Gastroesophageal sphincter (tissue), 4 donors: ENCODE results near the gene PREPL. TPM values are rescaled to one million over a fixed set of nuclear protein-coding genes. Genes with fewer than 3 reads are reported as not detected.
A peak's percentile ranks its signal among the peaks of the same experiment; 100 is the strongest.

ENCODE experiments used
- ATAC-seq: fragments of 150-250 bp; one replicate; pipeline ENCODE4 v1.9.1; 2016; ENCODE audit warnings: mild to moderate bottlenecking, moderate library complexity
- H3K27ac ChIP-seq, 4 donors: fragments of 200-600 bp; sonication (generic) in 3 of 4; 1 replicate in 3 of 4; 2 replicates in 1 of 4; pipeline ENCODE4 v1.5.1; 2016 to 2019
- H3K27me3 ChIP-seq: fragments of 200-600 bp; sonication (generic); one replicate; pipeline ENCODE4 v1.5.1; 2019
- H3K36me3 ChIP-seq, 2 donors: fragments of 200-600 bp; sonication (generic); one replicate each; pipeline ENCODE4 v1.5.1; 2019; ENCODE audit warnings: control low read depth in 1 of 2
- H3K4me1 ChIP-seq, 3 donors: fragments of 200-600 bp; sonication (generic); 1 replicate in 2 of 3; 2 replicates in 1 of 3; pipeline ENCODE4 v1.5.1; 2016 to 2019; ENCODE audit warnings: control low read depth in 2 of 3
- H3K4me3 ChIP-seq, 2 donors: fragments of 200-600 bp; sonication (generic); one replicate each; pipeline ENCODE4 v1.5.1; 2019; ENCODE audit warnings: mild to moderate bottlenecking in 1 of 2, moderate library complexity in 1 of 2
- H3K9me3 ChIP-seq, 3 donors: fragments of 200-600 bp; sonication (generic); one replicate each; pipeline ENCODE4 v1.5.1; 2017 to 2019; ENCODE audit warnings: control low read depth in 2 of 3
- CTCF ChIP-seq, 4 experiments: fragments of 200-600 bp in 2 of 4; fragments of 450-650 bp in 2 of 4; sonication (generic) in 1 of 4; IDR thresholded peaks; one replicate each; pipeline ENCODE4 v1.5.1; 2017 to 2019; ENCODE audit warnings: antibody characterized with exemption in 4 of 4, mild to moderate bottlenecking in 2 of 4, moderate library complexity in 2 of 4
- EP300 ChIP-seq: sonication (generic); formaldehyde crosslinking; IDR thresholded peaks from one replicate; pipeline ENCODE4 v1.6.1; 2017; ENCODE audit warnings: antibody characterized with exemption, mild to moderate bottlenecking
- POLR2A ChIP-seq, 2 donors: fragments of 450-650 bp; IDR thresholded peaks; one replicate each; pipeline ENCODE4 v1.6.1; 2017; ENCODE audit warnings: antibody characterized with exemption in 2 of 2, mild to moderate bottlenecking in 2 of 2, moderate library complexity in 1 of 2
- POLR2AphosphoS5 ChIP-seq: sonication (generic); formaldehyde crosslinking; IDR thresholded peaks from one replicate; pipeline ENCODE4 v1.6.1; 2017; ENCODE audit warnings: antibody characterized with exemption
- WGBS, 2 donors: methylation state at CpG; one replicate each; pipeline ENCODE4 v1.1.5; 2018; ENCODE audit warnings: low coverage in 1 of 2; 5-methylcytosine and 5-hydroxymethylcytosine counted together
- total RNA-seq, 4 donors: library from RNA; depleted of rRNA; stranded (reverse); fragments of >200 nt; gene quantifications; one replicate each; pipeline ENCODE4 v1.1.0, GENCODE V29; 2016

Gene PREPL
- total RNA-seq, 4 donors from 2014 or later = 38.4 to 63.7 (median 44.3) TPM

DNA sequence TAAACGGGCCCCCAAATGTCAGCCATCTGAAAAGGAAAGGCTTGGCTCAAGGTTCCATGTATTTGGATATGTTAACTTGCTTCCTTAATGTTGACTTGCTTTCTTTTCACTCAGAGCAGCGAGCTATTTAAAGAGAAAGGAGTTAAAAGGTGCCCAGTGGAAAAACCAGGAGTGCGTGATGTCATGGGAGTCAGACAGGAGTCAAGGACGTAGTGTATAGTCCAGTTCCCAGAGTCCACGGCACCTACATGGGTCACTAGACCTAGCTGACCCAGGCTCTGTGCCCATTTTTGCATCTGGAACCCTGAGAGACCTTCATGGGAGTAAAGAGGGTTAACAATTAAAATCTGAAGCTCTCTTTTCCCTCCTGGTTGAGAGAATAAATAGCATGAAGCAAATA lies 66.2 kb downstream of the PREPL start:
- H3K4me3 ChIP-seq = no peak overlapping the region
- TF ChIP-seq POLR2AphosphoS5 (no peak), EP300 (no peak), POLR2A (IDR thresholded peaks at IDR 0.05) (no peak), CTCF (IDR thresholded peaks at IDR 0.05) (no peak)
- peaks cover 0 to 11% (median 0%) of the 10 kb centered on the region in 3 donors for H3K4me1 ChIP-seq
- H3K27me3 ChIP-seq = peaks cover 16% of the 10 kb centered on the region
- H3K36me3 ChIP-seq = no peaks in the 10 kb centered on the region
- WGBS, 2 donors = 74 to 78% methylated on average over 1 to 5 of the region's 5 CpGs
- H3K9me3 ChIP-seq = no peaks in the 10 kb centered on the region
- H3K27ac ChIP-seq = no peak overlapping the region
- no peak for ATAC-seq

DNA sequence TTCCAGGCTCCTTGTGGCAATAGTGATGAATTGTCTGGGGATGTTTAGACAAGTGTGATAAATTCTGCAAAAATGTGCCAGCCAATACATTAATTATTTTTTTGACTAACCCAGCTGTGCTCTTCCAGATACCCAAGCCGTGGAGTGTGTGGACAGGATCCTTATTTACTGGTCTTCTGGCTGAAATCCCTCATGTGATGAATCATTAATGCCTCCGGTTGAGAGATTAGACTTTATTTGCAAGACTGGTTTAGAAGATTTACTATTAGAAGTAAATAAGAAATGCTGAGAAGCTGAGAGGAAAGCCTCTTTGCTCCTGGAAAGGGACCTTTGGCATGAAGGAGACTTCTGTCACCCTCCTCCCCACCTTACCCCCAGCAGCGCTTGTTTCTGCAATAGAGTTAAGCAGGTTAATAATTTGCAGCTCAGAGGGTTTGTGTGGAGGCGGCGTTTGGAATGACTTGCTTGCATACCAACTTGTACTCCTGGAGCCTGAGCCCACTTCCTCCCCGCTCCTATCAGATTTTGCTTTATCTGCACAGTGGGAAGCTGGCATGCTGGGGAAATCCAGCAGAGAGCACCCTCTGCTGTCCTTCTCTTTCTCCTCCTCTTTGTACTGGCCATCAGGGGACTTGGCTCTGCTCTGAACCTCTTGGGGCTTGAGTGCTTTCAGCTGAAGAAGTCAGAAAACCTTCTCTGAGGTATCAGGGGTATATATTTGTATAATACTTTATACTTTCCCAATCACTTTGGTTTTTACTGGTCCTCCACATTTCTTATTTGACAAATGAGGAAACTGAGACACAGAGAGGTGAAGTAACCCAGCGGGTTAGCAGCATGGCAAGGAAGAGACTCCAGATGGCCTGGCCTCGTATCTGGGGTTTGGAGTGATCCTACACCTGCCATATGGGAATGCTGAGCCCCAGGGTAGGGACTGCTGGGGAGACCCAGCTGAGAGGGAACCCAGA lies 69.7 kb downstream of the PREPL start:
- 4 to 7% methylated on average over 6 to 7 of the region's 8 CpGs for WGBS, 2 donors
- no peak overlapping the region for H3K27ac ChIP-seq

GRCh38 chr2:44290261-44290660 lies 71.0 kb downstream of the PREPL start:
- Histone ChIP-seq H3K4me1 (peaks cover 0 to 11% (median 0%) of the 10 kb centered on the region in 3 donors), H3K36me3 (no peaks in the 10 kb centered on the region), H3K9me3 (no peaks in the 10 kb centered on the region), H3K27me3 (no peaks in the 10 kb centered on the region), H3K4me3 (no peak overlapping the region), H3K27ac (no peak overlapping the region)
- ATAC-seq = no peak
- TF ChIP-seq CTCF (IDR thresholded peaks at IDR 0.05) (no peak), EP300 (no peak), POLR2AphosphoS5 (no peak), POLR2A (IDR thresholded peaks at IDR 0.05) (no peak)
- 77 to 82% methylated on average over 4 of the region's 4 CpGs for WGBS, 2 donors

More for the DNA sequence above, 69.7 kb downstream of the PREPL start:
- no peak overlapping the region for H3K4me3 ChIP-seq
- no peaks in the 10 kb centered on the region for H3K27me3 ChIP-seq
- TF ChIP-seq CTCF (IDR thresholded peaks at IDR 0.05) = peak in 3 of 4 experiments; percentile 44 to 56 (median 51)
- no peak for TF ChIP-seq POLR2A (IDR thresholded peaks at IDR 0.05)
- peaks cover 0 to 11% (median 0%) of the 10 kb centered on the region in 3 donors for H3K4me1 ChIP-seq
- no peaks in the 10 kb centered on the region for H3K9me3 ChIP-seq
- no peaks in the 10 kb centered on the region for H3K36me3 ChIP-seq
- ATAC-seq = peak; percentile 48

DNA sequence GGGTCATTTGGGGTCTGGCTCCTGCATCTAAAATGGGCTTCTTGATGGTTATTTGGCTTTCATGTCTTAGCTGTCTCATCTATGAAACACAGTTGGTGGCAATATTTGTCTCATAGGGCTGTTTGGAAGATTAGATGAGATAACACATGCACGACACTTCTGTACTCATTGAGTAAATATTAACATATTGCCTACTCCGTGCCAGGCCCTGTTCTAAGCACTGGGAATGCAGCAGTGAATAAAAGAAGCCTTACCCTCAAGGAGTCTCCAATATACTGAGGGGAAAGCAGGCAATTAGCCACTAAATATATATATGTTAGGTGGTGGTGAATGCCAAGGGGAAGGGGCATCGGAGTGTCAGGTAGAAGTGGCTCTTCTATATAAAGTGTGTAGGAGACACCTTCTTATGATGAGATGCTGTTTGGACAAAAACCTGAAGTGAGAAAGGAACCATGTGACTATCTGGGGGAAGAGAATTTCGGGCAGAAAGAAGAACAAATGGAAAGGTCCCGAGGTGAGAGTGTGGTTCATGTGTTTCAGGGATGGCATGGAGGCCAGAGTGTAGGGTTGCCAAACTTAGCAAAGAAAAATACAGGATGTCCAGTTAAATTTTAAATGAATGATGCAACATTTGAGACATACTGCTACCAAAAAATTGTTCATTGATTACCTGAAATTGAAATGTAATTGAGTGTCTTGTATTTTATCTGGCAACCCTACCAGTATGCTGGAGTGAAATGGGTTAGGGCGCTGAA lies 74.2 kb downstream of the PREPL start:
- H3K9me3 ChIP-seq = no peaks in the 10 kb centered on the region
- H3K4me3 ChIP-seq = no peak overlapping the region
- H3K4me1 ChIP-seq = peaks cover 0 to 11% (median 0%) of the 10 kb centered on the region in 3 donors
- no peaks in the 10 kb centered on the region for H3K36me3 ChIP-seq
- WGBS, 2 donors = 78 to 84% methylated on average over 4 to 6 of the region's 6 CpGs
- H3K27ac ChIP-seq = no peak overlapping the region
- H3K27me3 ChIP-seq = no peaks in the 10 kb centered on the region
- no peak for TF ChIP-seq EP300
- no peak for TF ChIP-seq CTCF (IDR thresholded peaks at IDR 0.05)
- TF ChIP-seq POLR2A (IDR thresholded peaks at IDR 0.05) = no peak
- no peak for ATAC-seq
